NCI-H146 (cell line): Measurements from ENCODE around the gene INPP4A.

Source experiments
- DNase-seq: peaks from one replicate; lab custom pipeline; 2025; lab: John Stamatoyannopoulos, UW

INPP4A gene

GRCh38 chr2:98476192-98476868 lies 31.7 kb downstream of the INPP4A start:
- DNase-seq: no peak

- no peak for DNase-seq
These were observed 32.4 kb downstream of the INPP4A start for GRCh38 chr2:98477036-98477435.

- no peak for DNase-seq
These were observed 32.8 kb downstream of the INPP4A start for GRCh38 chr2:98477506-98477905.

GRCh38 chr2:98478088-98478551 lies 33.5 kb downstream of the INPP4A start:
- no peak for DNase-seq

GRCh38 chr2:98478907-98479306 lies 34.2 kb downstream of the INPP4A start:
- no peak for DNase-seq

- no peak for DNase-seq
These were observed 34.7 kb downstream of the INPP4A start for GRCh38 chr2:98479371-98479770.

- no peak for DNase-seq
These were observed 35.4 kb downstream of the INPP4A start for GRCh38 chr2:98479959-98480524.

- no peak for DNase-seq
These were observed 35.9 kb downstream of the INPP4A start for GRCh38 chr2:98480598-98480997.

GRCh38 chr2:98482362-98482761 lies 37.7 kb downstream of the INPP4A start:
- no peak for DNase-seq

- no peak for DNase-seq
These were observed 38.7 kb downstream of the INPP4A start for GRCh38 chr2:98483257-98483861.

GRCh38 chr2:98484121-98484557 lies 39.5 kb downstream of the INPP4A start:
- DNase-seq: no peak

GRCh38 chr2:98484652-98485452 lies 40.2 kb downstream of the INPP4A start:
- no peak for DNase-seq

- DNase-seq: no peak
These were observed 40.7 kb downstream of the INPP4A start for GRCh38 chr2:98485453-98485755.

- no peak for DNase-seq
These were observed 41.8 kb downstream of the INPP4A start for GRCh38 chr2:98486374-98486981.

GRCh38 chr2:98487101-98487805 lies 42.6 kb downstream of the INPP4A start:
- no peak for DNase-seq

GRCh38 chr2:98487806-98488189 lies 43.1 kb downstream of the INPP4A start:
- peak; percentile 7 for DNase-seq

GRCh38 chr2:98488252-98488651 lies 43.6 kb downstream of the INPP4A start:
- no peak for DNase-seq

GRCh38 chr2:98489486-98489885 lies 44.8 kb downstream of the INPP4A start:
- DNase-seq: no peak

GRCh38 chr2:98489971-98490962 lies 45.6 kb downstream of the INPP4A start:
- DNase-seq: no peak

GRCh38 chr2:98492441-98492840 lies 47.8 kb downstream of the INPP4A start:
- no peak for DNase-seq
